Islet of Langerhans (tissue), 1 donor: ENCODE data around the gene ARID1B.

Experiments
- FAIRE-seq: peaks from one replicate; lab custom pipeline; 2011; peaks lifted over from hg19 to GRCh38; lab: Jason Lieb, UNC

ARID1B gene

DNA sequence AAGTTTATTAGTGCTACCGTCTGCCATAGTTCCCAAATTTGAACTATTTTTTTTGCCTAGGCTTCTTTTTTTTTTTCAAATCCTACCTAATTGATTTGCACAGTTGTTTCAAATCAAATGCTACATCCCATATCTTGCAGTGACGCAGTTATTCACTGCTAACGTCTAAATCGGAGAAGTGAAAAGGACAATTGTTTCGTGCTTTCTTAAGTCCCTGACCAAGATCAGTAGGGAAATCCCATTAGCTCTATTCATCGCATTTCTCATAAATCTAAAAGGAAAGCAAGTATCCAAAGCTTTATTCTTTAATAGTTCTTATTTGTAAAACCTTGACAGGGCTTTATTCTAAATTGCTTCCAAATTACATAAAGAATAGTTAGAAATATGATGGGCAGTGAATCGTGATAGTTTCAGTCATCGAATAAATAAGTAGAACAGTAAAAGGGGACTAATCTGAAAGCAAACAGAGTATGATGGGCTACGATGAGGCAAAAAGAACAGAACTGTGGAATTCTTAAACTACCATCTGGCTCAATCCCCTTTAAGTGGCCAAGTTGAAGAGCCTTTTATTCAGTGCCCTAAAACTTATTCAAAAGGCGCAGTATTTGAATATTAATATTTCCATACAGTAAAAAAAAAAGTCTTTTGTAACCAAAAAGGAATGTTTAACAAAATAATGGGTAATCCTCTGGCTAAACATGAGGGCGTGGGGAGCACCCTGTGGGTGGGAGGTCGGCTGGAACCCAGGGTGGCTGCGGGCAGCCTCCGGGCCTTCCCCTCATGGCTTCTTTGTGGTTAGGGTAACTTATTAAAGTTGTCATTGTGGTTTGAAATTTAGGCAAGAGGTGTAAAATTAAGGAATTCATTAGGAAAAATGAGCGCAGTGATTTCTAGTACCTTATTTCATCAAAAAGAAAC lies 3.0 kb upstream of the ARID1B start:
- FAIRE-seq: no peak

GRCh38 chr6:156774863-156775405 lies 2.2 kb upstream of the ARID1B start:
- no peak for FAIRE-seq

DNA sequence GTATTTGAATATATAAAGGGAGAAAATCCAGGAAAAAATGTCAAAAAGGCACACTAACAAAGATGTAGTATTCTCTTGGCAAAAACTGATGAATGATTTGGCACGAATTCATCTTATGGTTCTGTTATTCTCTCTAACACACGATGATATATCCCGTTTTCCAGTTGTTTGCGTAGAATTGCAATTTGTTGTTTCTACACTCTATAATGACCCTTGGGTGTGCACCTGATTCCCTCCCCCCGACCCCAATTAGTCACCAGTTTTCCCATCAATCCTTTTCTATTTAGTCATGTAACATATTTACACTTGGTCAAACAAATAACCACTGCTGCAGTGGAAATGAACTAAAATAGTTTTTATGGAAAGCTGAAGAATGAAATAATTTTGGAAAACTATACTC lies 1.5 kb upstream of the ARID1B start:
- FAIRE-seq: peak; percentile 71

DNA sequence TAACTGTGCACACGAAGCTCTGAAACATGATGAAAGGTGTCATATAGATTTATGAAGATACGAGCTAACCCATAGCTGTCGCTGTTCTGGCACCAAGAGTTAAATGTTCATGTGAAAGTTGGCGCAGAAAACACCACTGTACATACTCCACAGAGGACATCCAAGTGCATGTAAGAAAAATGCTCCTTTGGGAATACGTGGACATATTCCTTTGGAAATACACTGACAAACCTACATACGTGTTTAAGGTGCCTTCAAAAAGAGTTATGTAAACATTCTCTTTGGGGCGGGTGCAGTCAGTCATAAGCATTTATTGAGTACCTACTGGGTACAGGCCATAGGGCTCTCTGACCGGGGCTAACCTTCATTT lies 723 bp upstream of the ARID1B start:
- FAIRE-seq: no peak

GRCh38 chr6:156777577-156778453 lies 637 bp downstream of the ARID1B start:
- FAIRE-seq: no peak

- no peak for FAIRE-seq
Measured at GRCh38 chr6:156778454-156779205, 1.5 kb downstream of the ARID1B start.

- FAIRE-seq: no peak
Measured at GRCh38 chr6:156779206-156780094, 2.3 kb downstream of the ARID1B start.

DNA sequence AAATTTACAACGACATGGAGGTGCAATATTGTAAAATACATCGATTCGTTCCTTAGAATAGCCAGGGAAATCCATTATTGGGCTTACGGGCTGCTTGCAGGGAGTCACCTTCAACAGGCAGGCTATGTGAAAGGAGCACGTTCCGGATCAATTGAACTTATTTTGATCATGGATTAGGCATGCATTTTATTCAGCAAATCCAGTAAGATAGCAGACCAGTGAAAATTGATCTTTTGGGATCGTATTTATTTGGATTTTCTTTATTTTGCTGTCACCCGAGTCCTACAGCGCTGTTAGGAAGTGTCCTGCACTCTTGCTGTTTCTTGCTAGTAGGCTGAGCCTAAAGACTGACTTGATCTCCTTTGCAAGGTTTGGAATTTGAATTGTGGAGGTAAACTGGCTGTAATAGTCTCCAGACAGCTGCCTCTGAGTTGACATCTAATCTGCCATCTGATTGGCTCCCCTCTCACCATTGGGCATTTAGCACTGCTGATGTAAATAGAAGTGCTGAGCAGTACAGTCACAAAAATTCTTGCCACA lies 3.0 kb downstream of the ARID1B start:
- peak; percentile 97 for FAIRE-seq

DNA sequence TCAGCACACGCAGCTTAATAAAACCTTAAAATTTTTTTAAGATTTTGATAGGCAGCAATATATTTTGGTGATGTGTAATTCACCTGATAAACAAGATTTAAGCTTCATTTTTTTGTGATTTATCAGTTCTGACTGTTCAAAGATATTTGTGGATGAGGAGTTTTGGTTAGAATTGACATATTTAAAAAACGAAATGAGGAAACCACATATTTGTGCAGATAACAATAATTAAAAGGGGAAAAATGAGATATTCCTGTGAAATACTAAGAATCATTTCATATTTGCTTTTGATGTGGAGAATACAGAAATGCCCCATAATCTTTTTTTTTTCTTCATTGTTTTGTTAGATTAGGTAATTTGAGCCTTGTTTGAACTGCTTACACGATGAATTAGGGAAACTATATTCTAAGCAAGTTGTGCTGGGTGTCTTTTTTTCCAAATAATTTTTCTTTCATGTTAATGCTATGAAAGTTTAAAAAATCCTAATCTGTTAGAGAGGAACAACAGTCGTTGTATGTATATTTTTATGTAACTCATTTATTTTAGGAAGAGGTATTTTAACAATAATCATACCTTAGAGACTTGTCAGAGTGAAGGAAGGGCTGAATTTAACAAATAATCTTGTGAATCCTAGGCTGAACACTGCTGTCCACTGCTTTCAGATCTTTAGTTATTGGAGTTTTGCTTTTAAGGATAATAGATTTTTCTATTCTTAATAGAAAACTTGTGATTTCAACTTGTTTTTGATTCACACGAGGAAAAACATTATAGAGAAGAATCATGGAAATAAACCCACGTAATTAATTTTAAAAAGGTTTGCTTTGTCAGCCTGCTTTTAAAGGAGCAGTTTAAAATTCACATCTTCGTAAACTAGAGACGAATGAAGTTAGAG lies 4.0 kb downstream of the ARID1B start:
- FAIRE-seq: no peak

GRCh38 chr6:156781861-156782631 lies 4.9 kb downstream of the ARID1B start:
- no peak for FAIRE-seq

- FAIRE-seq: no peak
Measured at GRCh38 chr6:156782691-156783320, 5.6 kb downstream of the ARID1B start.

GRCh38 chr6:156783958-156784357 lies 6.8 kb downstream of the ARID1B start:
- no peak for FAIRE-seq

GRCh38 chr6:156786652-156787051 lies 9.5 kb downstream of the ARID1B start:
- no peak for FAIRE-seq

DNA sequence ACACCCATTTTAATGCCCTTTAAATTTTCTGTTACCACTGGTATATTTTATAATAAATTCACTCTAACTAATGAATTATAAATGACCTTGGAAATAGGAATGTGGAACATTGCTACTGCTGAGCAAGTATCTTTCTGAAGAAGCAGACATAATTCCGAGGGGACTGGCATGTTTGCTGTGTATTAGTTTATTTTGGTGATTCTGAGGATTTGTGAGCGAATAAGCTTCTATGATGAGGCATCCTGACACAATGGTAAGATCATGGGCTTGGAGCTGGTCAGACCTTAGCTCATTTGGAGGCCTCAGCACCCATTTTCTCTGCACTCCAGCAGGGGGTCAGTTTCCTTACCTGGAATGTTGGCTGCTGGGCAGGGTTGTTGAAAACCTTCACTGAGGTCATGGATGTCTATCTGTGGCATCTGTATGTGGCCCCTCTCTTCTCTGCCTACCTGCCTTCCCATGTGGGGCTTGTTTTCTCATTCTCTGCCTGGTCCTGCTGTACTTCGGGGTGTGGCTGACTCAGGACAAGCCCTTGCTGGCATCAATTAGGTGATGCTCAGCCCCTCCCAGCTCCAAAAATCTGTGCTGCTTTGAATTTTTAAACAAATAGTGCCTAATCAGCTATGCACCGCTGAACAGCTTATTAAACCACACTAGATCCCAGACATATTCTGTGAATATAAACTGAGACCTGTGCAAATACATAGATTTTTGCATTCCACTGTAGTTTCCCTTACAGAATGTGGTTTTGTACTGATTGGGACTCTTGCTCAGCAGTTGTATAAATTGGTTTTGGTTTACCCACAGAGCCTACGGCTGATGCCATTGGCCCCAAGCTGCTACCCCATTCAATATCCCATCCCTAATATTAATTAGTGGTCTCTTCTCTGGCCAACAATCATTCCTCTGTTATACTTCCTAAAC lies 10.7 kb downstream of the ARID1B start:
- no peak for FAIRE-seq

DNA sequence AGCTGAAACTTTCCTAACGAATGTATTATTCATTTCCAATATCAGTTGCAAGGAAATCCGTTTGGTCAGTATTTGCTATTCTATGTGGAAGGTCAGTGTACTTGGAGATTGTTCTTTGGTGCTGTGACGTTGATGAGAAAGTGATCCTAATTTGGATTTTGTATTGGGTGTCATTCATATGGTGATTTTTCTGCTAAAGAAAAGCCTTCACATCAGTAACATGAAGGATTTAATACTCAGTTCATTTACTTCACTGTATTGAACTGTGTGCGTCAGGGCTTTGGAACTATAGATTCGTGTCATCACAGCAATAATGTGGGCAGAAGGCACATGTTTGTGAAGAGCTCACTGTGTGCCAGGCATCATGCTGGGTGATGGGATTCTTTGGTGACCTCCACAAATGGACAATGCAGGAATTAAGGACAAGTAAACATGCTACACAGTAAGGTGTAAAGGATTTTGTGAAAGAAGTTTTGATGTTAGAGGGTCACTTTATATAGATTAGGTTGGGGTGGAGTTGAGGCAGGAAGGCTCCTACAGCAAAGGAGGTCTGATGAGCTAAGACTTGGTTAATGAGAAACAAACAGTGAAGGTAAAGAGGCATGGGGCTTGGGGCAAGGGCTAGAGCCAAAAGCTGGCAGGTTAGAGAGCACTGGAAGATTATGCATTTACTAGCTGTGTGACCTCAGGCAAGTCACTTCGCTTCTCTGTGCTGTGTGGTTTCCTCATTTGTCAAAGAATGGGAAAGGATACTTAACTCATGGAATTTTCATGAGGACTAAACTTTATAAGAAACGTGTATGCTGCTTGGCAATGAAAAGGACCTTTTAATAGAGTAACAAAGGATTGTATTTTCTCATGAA lies 12.1 kb downstream of the ARID1B start:
- FAIRE-seq: no peak

DNA sequence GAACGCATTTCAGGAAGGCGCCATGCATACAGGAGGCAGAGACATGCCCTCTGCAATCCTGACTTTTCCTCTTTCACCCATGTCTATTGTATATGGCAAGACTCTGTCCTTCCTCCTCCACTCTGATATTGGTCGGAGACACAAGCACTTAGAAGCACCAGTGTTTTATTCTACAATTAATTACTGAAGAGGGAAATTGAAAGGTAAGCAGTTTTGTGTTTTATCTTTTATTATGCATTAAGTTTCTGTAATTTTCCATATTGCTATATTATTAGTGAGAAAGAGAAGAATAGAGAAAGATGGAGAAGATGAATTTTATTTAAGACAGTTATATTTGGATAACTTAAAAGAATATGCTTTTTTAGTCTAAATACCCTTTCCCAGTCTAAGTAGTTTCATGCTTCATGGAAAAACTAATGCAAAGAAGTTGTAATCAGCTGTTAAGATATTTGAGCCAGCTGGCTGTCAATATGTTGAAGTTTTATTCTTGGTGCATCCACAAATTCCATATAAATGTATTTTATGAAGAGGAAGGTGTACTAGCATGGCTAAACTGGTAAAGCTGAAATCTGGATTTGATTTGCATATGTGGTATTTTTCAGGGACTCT lies 13.6 kb downstream of the ARID1B start:
- FAIRE-seq: no peak
